IPS-18c (cell line): ENCODE measurements around the gene IL36RN.

Experiments
- H3K4me3 ChIP-seq: 2 replicates; pipeline ENCODE4 v1.7.0; 2013; ENCODE audit warnings: low read depth, mild to moderate bottlenecking, low read length, moderate library complexity; ENCODE audit not compliant: insufficient read depth
- H3K9me3 ChIP-seq: one replicate; pipeline ENCODE4 v1.6.1; 2013; ENCODE audit warnings: mild to moderate bottlenecking, low read length, moderate library complexity; ENCODE audit not compliant: control insufficient read depth, insufficient read depth

IL36RN gene

GRCh38 chr2:113058998-113059960 lies at the start of gene IL36RN:
TSS of gene IL36RN (plus strand) at chr2:113059198. CDS start at chr2:113059439, 241 bp downstream.
- no peak within 1 kb of the TSS for H3K4me3 ChIP-seq

GRCh38 chr2:113009622-113010021 lies 49.4 kb upstream of the IL36RN start:
- H3K4me3 ChIP-seq = no peak overlapping the region
- no peaks in the 10 kb centered on the region for H3K9me3 ChIP-seq

More at GRCh38 chr2:113058998-113059960, at the start of gene IL36RN:
- peaks cover 6% of the 10 kb centered on the region for H3K9me3 ChIP-seq

- Histone ChIP-seq H3K9me3 (no peaks in the 10 kb centered on the region), H3K4me3 (no peak overlapping the region)
Observed at GRCh38 chr2:113010088-113010487, 48.9 kb upstream of the IL36RN start.

GRCh38 chr2:113011108-113011507 lies 47.9 kb upstream of the IL36RN start:
- no peaks in the 10 kb centered on the region for H3K9me3 ChIP-seq
- no peak overlapping the region for H3K4me3 ChIP-seq

GRCh38 chr2:113012436-113013335 lies 46.3 kb upstream of the IL36RN start:
- Histone ChIP-seq H3K9me3 (no peaks in the 10 kb centered on the region), H3K4me3 (no peak overlapping the region)

GRCh38 chr2:113013336-113013661 lies 45.7 kb upstream of the IL36RN start:
- H3K9me3 ChIP-seq = no peaks in the 10 kb centered on the region
- H3K4me3 ChIP-seq = no peak overlapping the region

- Histone ChIP-seq H3K9me3 (no peaks in the 10 kb centered on the region), H3K4me3 (no peak overlapping the region)
Observed at GRCh38 chr2:113014067-113014466, 44.9 kb upstream of the IL36RN start.

- Histone ChIP-seq H3K9me3 (no peaks in the 10 kb centered on the region), H3K4me3 (no peak overlapping the region)
Observed at GRCh38 chr2:113015042-113015441, 44.0 kb upstream of the IL36RN start.

- Histone ChIP-seq H3K9me3 (no peaks in the 10 kb centered on the region), H3K4me3 (no peak overlapping the region)
Observed at GRCh38 chr2:113015655-113016054, 43.3 kb upstream of the IL36RN start.

- Histone ChIP-seq H3K9me3 (no peaks in the 10 kb centered on the region), H3K4me3 (no peak overlapping the region)
Observed at GRCh38 chr2:113018509-113018908, 40.5 kb upstream of the IL36RN start.

GRCh38 chr2:113021312-113021711 lies 37.7 kb upstream of the IL36RN start:
- Histone ChIP-seq H3K9me3 (no peaks in the 10 kb centered on the region), H3K4me3 (no peak overlapping the region)

- Histone ChIP-seq H3K9me3 (no peaks in the 10 kb centered on the region), H3K4me3 (no peak overlapping the region)
Observed at GRCh38 chr2:113024764-113025163, 34.2 kb upstream of the IL36RN start.

GRCh38 chr2:113025737-113026136 lies 33.3 kb upstream of the IL36RN start:
- Histone ChIP-seq H3K9me3 (no peaks in the 10 kb centered on the region), H3K4me3 (no peak overlapping the region)

- H3K4me3 ChIP-seq = no peak overlapping the region
- H3K9me3 ChIP-seq = no peaks in the 10 kb centered on the region
Observed at GRCh38 chr2:113027691-113028090, 31.3 kb upstream of the IL36RN start.

- Histone ChIP-seq H3K9me3 (no peaks in the 10 kb centered on the region), H3K4me3 (no peak overlapping the region)
Observed at GRCh38 chr2:113028112-113028511, 30.9 kb upstream of the IL36RN start.

- Histone ChIP-seq H3K9me3 (no peaks in the 10 kb centered on the region), H3K4me3 (no peak overlapping the region)
Observed at GRCh38 chr2:113032737-113033136, 26.3 kb upstream of the IL36RN start.

GRCh38 chr2:113034016-113034415 lies 25.0 kb upstream of the IL36RN start:
- H3K9me3 ChIP-seq = no peaks in the 10 kb centered on the region
- H3K4me3 ChIP-seq = no peak overlapping the region

GRCh38 chr2:113036763-113037162 lies 22.2 kb upstream of the IL36RN start:
- Histone ChIP-seq H3K9me3 (no peaks in the 10 kb centered on the region), H3K4me3 (no peak overlapping the region)
